ENCODE results near the gene PTGES3. TPM values are rescaled to one million over a fixed set of nuclear protein-coding genes. Genes with fewer than 3 reads are reported as not detected.

The PTGES3 gene
- total RNA-seq, 1 experiment from 2014 or later, result 435 TPM

DNA sequence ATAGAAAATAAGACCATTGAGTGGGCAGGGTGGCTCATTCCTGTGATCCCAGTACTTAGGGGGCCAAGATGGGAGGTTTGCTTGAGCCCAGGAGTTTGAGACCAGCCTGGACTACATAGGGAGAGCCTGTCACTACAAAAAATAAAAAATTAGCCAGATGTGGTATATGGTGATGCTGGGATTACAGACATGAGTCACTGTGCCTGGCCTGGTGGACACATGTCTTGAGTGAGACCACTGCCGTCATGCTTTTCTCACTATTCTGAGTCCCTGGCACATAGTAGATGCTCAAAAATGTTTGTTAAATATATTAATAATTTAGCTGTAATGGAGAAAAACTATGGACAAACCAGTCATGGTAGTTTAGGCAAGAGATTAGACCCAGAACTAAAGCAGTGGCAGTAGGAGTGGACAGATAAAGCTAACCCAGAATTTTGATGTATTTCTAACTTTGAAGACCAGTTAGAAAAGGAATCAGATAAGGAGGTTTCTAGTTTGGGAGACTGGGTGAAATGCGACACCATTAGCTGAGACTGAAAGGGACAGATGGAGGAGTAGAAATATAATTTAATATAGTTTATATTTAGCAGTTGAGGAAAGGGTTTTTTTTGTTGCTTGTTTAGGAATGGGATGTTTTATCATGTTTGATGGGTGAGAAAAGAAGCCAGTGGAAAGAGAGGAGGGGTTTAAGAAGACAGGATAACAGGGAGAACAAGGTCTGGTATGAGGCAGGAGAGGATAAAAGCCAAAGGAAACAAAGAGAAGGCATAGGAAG is 7.4 kb upstream of the PTGES3 start:
- no CpG with 5 or more reads among the region's 2 CpGs for WGBS (ENCODE audit: extremely low coverage, insufficient read length, low lambda C conversion rate)
- Mint-ChIP-seq H3K27me3 (ENCODE audit: low read depth) (peaks cover 1% of the 10 kb centered on the region; the same call in 1 of the 2 replicates), H3K27ac (no peak overlapping the region; a peak in 1 of 7 replicates), H3K4me3 (peak overlapping the region in 1 of 2 experiments; percentile 33; a peak in 2 of 5 replicates), H3K4me1 (peaks cover 11 to 19% of the 10 kb centered on the region in 2 experiments), H3K9me3 (no peaks in the 10 kb centered on the region), H3K36me3 (ENCODE audit: insufficient read depth in 1 of 3, low read depth in 3 of 3) (no peaks in the 10 kb centered on the region)
- Histone ChIP-seq H3K4ac (ENCODE audit: low read depth, low read length) (no peak overlapping the region), H2BK120ac (ENCODE audit: low read depth, low read length, poor library complexity, severe bottlenecking) (no peak overlapping the region), H3K23me2 (ENCODE audit: insufficient read length, low read depth, low read length, poor library complexity, severe bottlenecking) (no peaks in the 10 kb centered on the region), H3K56ac (ENCODE audit: insufficient read length, low read depth, low read length) (no peak overlapping the region), H2AK5ac (ENCODE audit: insufficient read length, low read length) (no peak overlapping the region), H3K4me1 (ENCODE audit: insufficient read depth, low read length) (no peaks in the 10 kb centered on the region), H3K27ac (ENCODE audit: insufficient read length, low read depth, low read length) (no peak overlapping the region), H3K18ac (ENCODE audit: insufficient read length, low read depth, low read length) (no peak overlapping the region), H4K5ac (ENCODE audit: insufficient read length, low read depth, low read length) (no peak overlapping the region), H2AFZ (ENCODE audit: low read length) (no peak overlapping the region), H3T11ph (ENCODE audit: low read length) (no peak overlapping the region), H3K9me3 (ENCODE audit: control insufficient read depth, low read depth, low read length) (no peaks in the 10 kb centered on the region), H3K9ac (ENCODE audit: extremely low read depth, insufficient read length, low read length) (no peak overlapping the region), H4K20me1 (ENCODE audit: control insufficient read depth, insufficient read depth, insufficient read length) (no peaks in the 10 kb centered on the region), H2BK12ac (ENCODE audit: insufficient read length, low read depth, low read length) (no peak overlapping the region), H2BK5ac (ENCODE audit: insufficient read length, low read length) (no peak overlapping the region), H3K79me2 (ENCODE audit: insufficient read depth, low read length) (no peaks in the 10 kb centered on the region), H2BK20ac (ENCODE audit: low read depth, low read length, poor library complexity, severe bottlenecking) (no peak overlapping the region), H2BK15ac (ENCODE audit: low read depth, low read length) (no peak overlapping the region), H4K91ac (ENCODE audit: insufficient read length, low read depth, low read length) (no peak overlapping the region), H3K27me3 (ENCODE audit: insufficient read depth, low read length) (no peaks in the 10 kb centered on the region), H3K79me1 (ENCODE audit: insufficient read depth, low read depth, low read length, poor library complexity, severe bottlenecking) (no peaks in the 10 kb centered on the region), H3K23ac (ENCODE audit: insufficient read length, low read depth, low read length) (no peak overlapping the region), H4K8ac (replicated peaks; ENCODE audit: insufficient read length, low read depth, low read length) (no peak overlapping the region), H3K14ac (ENCODE audit: insufficient read depth, low read length) (no peak overlapping the region), H3K4me2 (ENCODE audit: insufficient read depth, insufficient read length, low read length) (no peak overlapping the region)
- TF ChIP-seq, protein P1, sequence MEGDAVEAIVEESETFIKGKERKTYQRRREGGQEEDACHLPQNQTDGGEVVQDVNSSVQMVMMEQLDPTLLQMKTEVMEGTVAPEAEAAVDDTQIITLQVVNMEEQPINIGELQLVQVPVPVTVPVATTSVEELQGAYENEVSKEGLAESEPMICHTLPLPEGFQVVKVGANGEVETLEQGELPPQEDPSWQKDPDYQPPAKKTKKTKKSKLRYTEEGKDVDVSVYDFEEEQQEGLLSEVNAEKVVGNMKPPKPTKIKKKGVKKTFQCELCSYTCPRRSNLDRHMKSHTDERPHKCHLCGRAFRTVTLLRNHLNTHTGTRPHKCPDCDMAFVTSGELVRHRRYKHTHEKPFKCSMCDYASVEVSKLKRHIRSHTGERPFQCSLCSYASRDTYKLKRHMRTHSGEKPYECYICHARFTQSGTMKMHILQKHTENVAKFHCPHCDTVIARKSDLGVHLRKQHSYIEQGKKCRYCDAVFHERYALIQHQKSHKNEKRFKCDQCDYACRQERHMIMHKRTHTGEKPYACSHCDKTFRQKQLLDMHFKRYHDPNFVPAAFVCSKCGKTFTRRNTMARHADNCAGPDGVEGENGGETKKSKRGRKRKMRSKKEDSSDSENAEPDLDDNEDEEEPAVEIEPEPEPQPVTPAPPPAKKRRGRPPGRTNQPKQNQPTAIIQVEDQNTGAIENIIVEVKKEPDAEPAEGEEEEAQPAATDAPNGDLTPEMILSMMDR (conservative IDR thresholded peaks at IDR 0.05), result no peak
- no peak for DNase-seq

Measured in H9 (cell line).